ENCODE data around the gene ACTR2.
"Not testable (repeated sequence)": the region's sequence is repeated elsewhere in the genome, so short reads cannot be mapped to it uniquely, and the experiment has no call there.

ACTR2 gene

GRCh38 chr2:65212619-65213018 is 15.0 kb upstream of the ACTR2 start:
- TF ChIP-seq, protein P1, sequence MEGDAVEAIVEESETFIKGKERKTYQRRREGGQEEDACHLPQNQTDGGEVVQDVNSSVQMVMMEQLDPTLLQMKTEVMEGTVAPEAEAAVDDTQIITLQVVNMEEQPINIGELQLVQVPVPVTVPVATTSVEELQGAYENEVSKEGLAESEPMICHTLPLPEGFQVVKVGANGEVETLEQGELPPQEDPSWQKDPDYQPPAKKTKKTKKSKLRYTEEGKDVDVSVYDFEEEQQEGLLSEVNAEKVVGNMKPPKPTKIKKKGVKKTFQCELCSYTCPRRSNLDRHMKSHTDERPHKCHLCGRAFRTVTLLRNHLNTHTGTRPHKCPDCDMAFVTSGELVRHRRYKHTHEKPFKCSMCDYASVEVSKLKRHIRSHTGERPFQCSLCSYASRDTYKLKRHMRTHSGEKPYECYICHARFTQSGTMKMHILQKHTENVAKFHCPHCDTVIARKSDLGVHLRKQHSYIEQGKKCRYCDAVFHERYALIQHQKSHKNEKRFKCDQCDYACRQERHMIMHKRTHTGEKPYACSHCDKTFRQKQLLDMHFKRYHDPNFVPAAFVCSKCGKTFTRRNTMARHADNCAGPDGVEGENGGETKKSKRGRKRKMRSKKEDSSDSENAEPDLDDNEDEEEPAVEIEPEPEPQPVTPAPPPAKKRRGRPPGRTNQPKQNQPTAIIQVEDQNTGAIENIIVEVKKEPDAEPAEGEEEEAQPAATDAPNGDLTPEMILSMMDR (IDR thresholded peaks at IDR 0.05; ENCODE audit: low read depth, low read length): no peak
- in situ Hi-C loops (cut with HindIII; ENCODE audit: low sequenced_read_pairs): no loop called here

GRCh38 chr2:65213035-65213434 is 14.6 kb upstream of the ACTR2 start:
- no peak for DNase-seq (ENCODE audit: low read depth, low spot score)
- TF ChIP-seq, protein P1 (IDR thresholded peaks at IDR 0.05; ENCODE audit: low read depth, low read length): no peak
- in situ Hi-C loops (cut with HindIII; ENCODE audit: low sequenced_read_pairs): no loop called here
- no peak overlapping the region for H3K4me3 ChIP-seq (ENCODE audit: low read depth, low read length)

More at GRCh38 chr2:65212619-65213018, 15.0 kb upstream of the ACTR2 start:
- DNase-seq (ENCODE audit: low read depth, low spot score): no peak
- no peak overlapping the region for H3K4me3 ChIP-seq (ENCODE audit: low read depth, low read length)

GRCh38 chr2:65214361-65214760 is 13.3 kb upstream of the ACTR2 start:
- in situ Hi-C loops (cut with HindIII; ENCODE audit: low sequenced_read_pairs): no loop called here
- TF ChIP-seq, protein P1 (IDR thresholded peaks at IDR 0.05; ENCODE audit: low read depth, low read length): no peak
- DNase-seq (ENCODE audit: low read depth, low spot score): no peak
- no peak overlapping the region for H3K4me3 ChIP-seq (ENCODE audit: low read depth, low read length)

GRCh38 chr2:65214843-65215242 is 12.8 kb upstream of the ACTR2 start:
- in situ Hi-C loops (cut with HindIII; ENCODE audit: low sequenced_read_pairs): no loop called here
- TF ChIP-seq, protein P1 (IDR thresholded peaks at IDR 0.05; ENCODE audit: low read depth, low read length): no peak
- no peak overlapping the region for H3K4me3 ChIP-seq (ENCODE audit: low read depth, low read length)
- DNase-seq (ENCODE audit: low read depth, low spot score): no peak

DNA sequence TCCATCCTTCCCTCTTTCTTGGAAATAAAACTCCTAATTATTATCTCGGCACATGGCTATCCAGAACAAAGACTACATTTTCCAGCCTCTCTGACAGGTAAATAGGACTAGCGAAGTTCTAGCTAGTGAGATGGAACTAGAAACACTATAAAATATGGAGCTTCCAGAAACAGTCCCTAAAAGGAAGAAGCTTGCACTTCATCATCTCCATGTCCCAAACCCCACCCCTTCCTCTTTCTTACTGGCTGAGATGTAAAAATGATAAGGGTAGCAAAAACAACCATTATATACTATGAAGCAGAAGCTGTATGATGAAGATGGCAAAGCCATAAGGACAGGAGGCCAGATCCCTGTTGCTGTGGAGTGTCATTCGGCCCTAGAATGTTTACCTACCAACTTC is 11.7 kb upstream of the ACTR2 start:
- no peak overlapping the region for H3K4me3 ChIP-seq (ENCODE audit: low read depth, low read length)
- in situ Hi-C loops (cut with HindIII; ENCODE audit: low sequenced_read_pairs): no loop called here
- DNase-seq (ENCODE audit: low read depth, low spot score): no peak
- TF ChIP-seq, protein P1 (IDR thresholded peaks at IDR 0.05; ENCODE audit: low read depth, low read length): no peak

DNA sequence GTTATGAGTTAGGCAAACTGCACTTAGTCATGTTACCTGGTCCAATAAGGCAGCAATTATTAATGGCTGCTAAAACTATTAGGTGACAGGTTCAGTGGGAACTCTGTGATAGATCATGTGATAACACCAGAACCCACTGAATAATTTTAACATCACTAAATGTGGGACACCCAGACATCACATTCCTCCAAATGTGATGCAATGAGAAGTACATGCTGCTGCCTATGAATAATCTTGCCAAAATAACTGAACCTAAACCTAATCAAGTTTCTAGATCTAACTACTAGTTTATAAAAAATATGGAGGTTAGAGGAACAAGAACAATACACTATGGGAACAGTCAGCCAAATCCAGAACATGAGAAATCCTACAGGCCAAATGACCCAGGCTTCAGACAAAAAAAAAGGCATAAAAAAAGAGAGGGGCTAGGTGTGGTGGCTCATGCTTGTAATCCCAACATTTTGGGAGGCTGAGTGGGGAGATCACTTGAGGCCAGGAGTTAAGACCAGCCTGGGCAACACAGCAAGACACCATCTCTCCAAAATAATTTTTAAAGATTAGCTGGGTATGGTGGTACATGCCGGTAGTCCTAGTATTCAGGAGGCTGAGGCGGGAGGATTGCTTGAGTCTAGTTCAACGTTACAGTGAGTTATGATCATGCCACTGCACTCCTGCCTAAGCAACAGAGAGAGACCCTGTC is 7.0 kb upstream of the ACTR2 start:
- no peak for DNase-seq (ENCODE audit: low read depth, low spot score)
- in situ Hi-C loops (cut with HindIII; ENCODE audit: low sequenced_read_pairs): no loop called here
- TF ChIP-seq, protein P1 (IDR thresholded peaks at IDR 0.05; ENCODE audit: low read depth, low read length): no peak

GRCh38 chr2:65221275-65221674 is 6.4 kb upstream of the ACTR2 start:
- H3K4me3 ChIP-seq (ENCODE audit: low read depth, low read length); DNase-seq (ENCODE audit: low read depth, low spot score); in situ Hi-C loops (cut with HindIII; ENCODE audit: low sequenced_read_pairs): not testable (repeated sequence)

More for the DNA sequence above, 7.0 kb upstream of the ACTR2 start:
- H3K4me3 ChIP-seq (ENCODE audit: low read depth, low read length): no peak overlapping the region
